ENCODE data around the gene KDM4B.
A peak's percentile ranks its signal among the peaks of the same experiment; 100 is the strongest.

KDM4B gene

GRCh38 chr19:5115771-5116202 lies 146.9 kb downstream of the KDM4B start:
- H3K36me3 ChIP-seq: peaks cover 28 to 82% (median 62%) of the 10 kb centered on the region in 11 experiments; a peak in 21 of 22 replicates
- H3K27me3 ChIP-seq: no peaks in the 10 kb centered on the region
- H3K4me3 ChIP-seq: no peak overlapping the region
- no peak overlapping the region for H3K9ac ChIP-seq
- no peak for TF ChIP-seq Cebpa-rat (IDR thresholded peaks at IDR 0.05)
- peaks cover 45 to 89% (median 55%) of the 10 kb centered on the region in 11 experiments; a peak in 20 of 22 replicates for H4K20me1 ChIP-seq
- no peak overlapping the region for H3K4me2 ChIP-seq
- peaks cover 11 to 23% (median 17%) of the 10 kb centered on the region in 11 experiments; a peak in 20 of 22 replicates for H3K9me3 ChIP-seq (replicated peaks in 1 of 11)
- H3K27ac ChIP-seq: no peak overlapping the region
- H3K4me1 ChIP-seq: peaks cover 31 to 57% (median 50%) of the 10 kb centered on the region in 10 experiments

- peaks cover 50 to 89% (median 60%) of the 10 kb centered on the region in 11 experiments; a peak in 20 of 22 replicates for H4K20me1 ChIP-seq
- H3K4me1 ChIP-seq: peaks cover 36 to 62% (median 55%) of the 10 kb centered on the region in 10 experiments
- H3K4me2 ChIP-seq: peak overlapping the region in 2 of 11 experiments; percentile 12 to 15; a peak in 1 of 22 replicates
- no peak overlapping the region for H3K9ac ChIP-seq
- H3K4me3 ChIP-seq: no peak overlapping the region
- peaks cover 11 to 23% (median 17%) of the 10 kb centered on the region in 11 experiments; a peak in 20 of 22 replicates for H3K9me3 ChIP-seq (replicated peaks in 1 of 11)
- no peak overlapping the region for H3K27ac ChIP-seq
- H3K36me3 ChIP-seq: peaks cover 24 to 82% (median 57%) of the 10 kb centered on the region in 11 experiments; a peak in 21 of 22 replicates
- TF ChIP-seq Cebpa-rat (IDR thresholded peaks at IDR 0.05): no peak
- H3K27me3 ChIP-seq: no peaks in the 10 kb centered on the region
Observed at GRCh38 chr19:5116292-5116691, 147.4 kb downstream of the KDM4B start.

- Histone ChIP-seq H3K9ac (no peak overlapping the region), H3K4me1 (peaks cover 45 to 72% (median 65%) of the 10 kb centered on the region in 10 experiments), H3K36me3 (peaks cover 16 to 81% (median 46%) of the 10 kb centered on the region in 11 experiments; a peak in 20 of 22 replicates), H3K4me2 (peak overlapping the region in 9 of 11 experiments; percentile 79 to 97 (median 93); a peak in 15 of 22 replicates), H3K4me3 (no peak overlapping the region), H3K27ac (no peak overlapping the region), H3K27me3 (no peaks in the 10 kb centered on the region), H4K20me1 (peaks cover 51 to 89% (median 68%) of the 10 kb centered on the region in 11 experiments), H3K9me3 (replicated peaks in 1 of 11) (peaks cover 11 to 23% (median 17%) of the 10 kb centered on the region in 11 experiments; a peak in 20 of 22 replicates)
- no peak for TF ChIP-seq Cebpa-rat (IDR thresholded peaks at IDR 0.05)
Observed at GRCh38 chr19:5117421-5117820, 148.5 kb downstream of the KDM4B start.

DNA sequence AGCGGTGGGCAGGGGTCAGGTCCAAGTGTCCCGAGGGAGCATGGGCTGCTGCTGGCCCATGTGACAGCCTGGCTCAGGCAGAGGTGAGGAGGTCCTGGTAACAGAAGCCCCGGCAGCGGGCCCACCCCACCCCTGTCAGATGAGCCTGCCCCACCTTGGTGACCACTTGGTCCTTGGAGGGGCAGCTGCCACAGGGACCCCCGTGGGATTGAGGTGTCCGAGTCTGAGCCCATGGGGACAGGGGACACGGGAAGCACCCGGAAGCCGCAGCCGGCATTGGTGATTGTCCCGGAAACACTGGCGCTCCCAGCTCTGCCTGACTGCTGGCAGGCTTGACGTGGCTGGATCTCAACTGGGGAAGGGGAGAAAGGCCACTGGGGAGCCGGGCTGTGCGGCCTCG lies 149.1 kb downstream of the KDM4B start:
- Histone ChIP-seq H3K27me3 (no peaks in the 10 kb centered on the region), H3K4me2 (peak overlapping the region in 10 of 11 experiments; percentile 26 to 97 (median 92); a peak in 20 of 22 replicates), H3K36me3 (peaks cover 15 to 81% (median 40%) of the 10 kb centered on the region in 11 experiments; a peak in 19 of 22 replicates), H3K4me3 (no peak overlapping the region), H3K27ac (peak overlapping the region in 6 of 11 experiments; percentile 9 to 47 (median 20); a peak in 8 of 22 replicates), H3K9me3 (replicated peaks in 1 of 11) (peaks cover 11 to 23% (median 17%) of the 10 kb centered on the region in 11 experiments; a peak in 20 of 22 replicates), H3K4me1 (peaks cover 49 to 73% (median 66%) of the 10 kb centered on the region in 10 experiments), H3K9ac (peak overlapping the region in 8 of 11 experiments; percentile 1 to 60 (median 42); a peak in 13 of 22 replicates), H4K20me1 (peaks cover 53 to 89% (median 73%) of the 10 kb centered on the region in 11 experiments)
- no peak for TF ChIP-seq Cebpa-rat (IDR thresholded peaks at IDR 0.05)

- H3K4me3 ChIP-seq: no peak overlapping the region
- H3K27ac ChIP-seq: no peak overlapping the region; a peak in 1 of 22 replicates
- TF ChIP-seq Cebpa-rat (IDR thresholded peaks at IDR 0.05): no peak
- peak overlapping the region in 5 of 11 experiments; percentile 5 to 71 (median 65); a peak in 6 of 22 replicates for H3K9ac ChIP-seq
- H4K20me1 ChIP-seq: peaks cover 58 to 90% (median 72%) of the 10 kb centered on the region in 11 experiments
- H3K4me2 ChIP-seq: peak overlapping the region; percentile 17 to 97 (median 92); a peak in 21 of 22 replicates
- peaks cover 11 to 23% (median 17%) of the 10 kb centered on the region in 11 experiments; a peak in 20 of 22 replicates for H3K9me3 ChIP-seq (replicated peaks in 1 of 11)
- peaks cover 15 to 74% (median 29%) of the 10 kb centered on the region in 11 experiments; a peak in 18 of 22 replicates for H3K36me3 ChIP-seq
- H3K4me1 ChIP-seq: peaks cover 58 to 79% (median 78%) of the 10 kb centered on the region in 10 experiments
- no peaks in the 10 kb centered on the region for H3K27me3 ChIP-seq
Observed at GRCh38 chr19:5119297-5119998, 150.5 kb downstream of the KDM4B start.

DNA sequence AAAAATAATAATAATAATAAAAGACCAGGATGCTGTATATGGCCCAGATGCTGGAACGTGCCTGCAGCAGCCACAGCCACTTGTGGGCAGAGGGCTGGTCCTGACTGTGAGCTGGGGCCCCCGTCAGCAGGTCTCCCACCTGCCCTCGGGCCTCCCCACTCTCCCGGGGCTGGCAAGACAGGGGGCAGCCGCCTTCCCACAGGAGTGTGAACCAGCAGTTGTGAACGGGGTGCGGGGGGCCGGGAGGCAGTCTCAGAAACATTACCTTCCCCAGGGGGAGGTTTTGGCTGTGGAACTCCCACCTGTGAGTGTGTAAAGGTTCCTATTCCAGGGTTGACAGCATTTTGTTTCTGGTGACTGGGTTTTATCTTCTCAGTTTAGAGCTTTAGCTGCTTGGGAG lies 151.4 kb downstream of the KDM4B start:
- Histone ChIP-seq H4K20me1 (peaks cover 66 to 91% (median 80%) of the 10 kb centered on the region in 11 experiments), H3K4me1 (peaks cover 67 to 88% (median 86%) of the 10 kb centered on the region in 10 experiments), H3K4me2 (peak overlapping the region; percentile 19 to 97 (median 92); a peak in 21 of 22 replicates)

DNA sequence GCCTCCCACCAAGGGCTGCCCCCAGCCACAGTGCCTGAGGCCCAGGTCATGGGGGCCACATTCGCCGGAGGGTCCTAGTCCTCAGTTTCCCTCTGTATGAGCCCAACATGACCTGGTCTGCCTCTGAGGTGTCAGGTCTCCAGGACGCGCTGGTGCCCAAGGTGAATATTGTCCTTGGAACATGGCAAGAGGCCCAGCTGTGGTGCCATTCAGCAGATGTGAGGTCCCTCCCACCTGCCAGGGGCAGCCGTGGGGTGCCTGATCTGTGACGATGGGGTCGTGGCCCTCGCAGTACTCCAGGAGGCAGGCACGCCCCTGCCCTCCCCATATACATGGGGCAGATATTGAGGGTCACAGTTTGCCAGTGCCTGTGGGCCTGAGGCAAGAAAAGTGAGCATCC lies 151.9 kb downstream of the KDM4B start:
- TF ChIP-seq Cebpa-rat (IDR thresholded peaks at IDR 0.05): no peak
- Histone ChIP-seq H3K9ac (peak overlapping the region in 10 of 11 experiments; percentile 8 to 71 (median 55); a peak in 15 of 22 replicates), H3K36me3 (peaks cover 6 to 60% (median 18%) of the 10 kb centered on the region in 11 experiments; a peak in 18 of 22 replicates), H3K27me3 (no peaks in the 10 kb centered on the region), H3K4me1 (peaks cover 72 to 93% (median 91%) of the 10 kb centered on the region in 10 experiments), H3K4me3 (peak overlapping the region in 1 of 10 experiments; percentile 36; a peak in 3 of 20 replicates), H3K9me3 (replicated peaks in 1 of 11) (peaks cover 4 to 10% (median 7%) of the 10 kb centered on the region in 11 experiments; a peak in 18 of 22 replicates), H3K4me2 (peak overlapping the region; percentile 19 to 97 (median 92)), H4K20me1 (peaks cover 68 to 95% (median 85%) of the 10 kb centered on the region in 11 experiments), H3K27ac (peak overlapping the region in 8 of 11 experiments; percentile 35 to 75 (median 66); a peak in 12 of 22 replicates)

More for the DNA sequence above, 151.4 kb downstream of the KDM4B start:
- no peak for TF ChIP-seq Cebpa-rat (IDR thresholded peaks at IDR 0.05)
- Histone ChIP-seq H3K4me3 (no peak overlapping the region; a peak in 2 of 20 replicates), H3K9me3 (replicated peaks in 1 of 11) (peaks cover 9 to 15% (median 13%) of the 10 kb centered on the region in 11 experiments; a peak in 20 of 22 replicates), H3K36me3 (peaks cover 11 to 65% (median 23%) of the 10 kb centered on the region in 11 experiments; a peak in 18 of 22 replicates), H3K9ac (peak overlapping the region in 10 of 11 experiments; percentile 5 to 71 (median 42); a peak in 11 of 22 replicates), H3K27me3 (no peaks in the 10 kb centered on the region), H3K27ac (peak overlapping the region in 4 of 11 experiments; percentile 64 to 75 (median 70); a peak in 6 of 22 replicates)
